Stimulated activated CD8-positive, alpha-beta memory T cell treated with anti-CD3 and anti-CD28 coated beads, Interleukin-15, amount 100 ng/mL, for 4 hours (primary cell): Measurements from ENCODE around the gene ZNF763.
"Not testable (repeated sequence)": the region's sequence is repeated elsewhere in the genome, so short reads cannot be mapped to it uniquely, and the experiment has no call there.

ENCODE experiments used
- DNase-seq, 2 donors: peaks; one replicate each; pipeline ENCODE4 v3.0.0-alpha.2; 2020; ENCODE audit warnings: low read depth in 2 of 2

Gene ZNF763

GRCh38 chr19:11971041-11971440 lies 6.2 kb downstream of the ZNF763 start:
- DNase-seq = no peak

GRCh38 chr19:11973019-11973810 lies 8.4 kb downstream of the ZNF763 start:
- DNase-seq = no peak

GRCh38 chr19:11978492-11979100 lies 13.8 kb downstream of the ZNF763 start:
- no peak for DNase-seq

- no peak for DNase-seq
Measured at GRCh38 chr19:11979527-11979926, 14.7 kb downstream of the ZNF763 start.

- DNase-seq = no peak
Measured at GRCh38 chr19:11982526-11982925, 17.7 kb downstream of the ZNF763 start.

- DNase-seq = no peak
Measured at GRCh38 chr19:11984986-11985385, 20.1 kb downstream of the ZNF763 start.

- no peak for DNase-seq
Measured at GRCh38 chr19:11986754-11987153, 21.9 kb downstream of the ZNF763 start.

GRCh38 chr19:11987405-11988281 lies 22.8 kb downstream of the ZNF763 start:
- peak; percentile 79 to 90 for DNase-seq

GRCh38 chr19:11989112-11989456 lies 24.2 kb downstream of the ZNF763 start:
- DNase-seq = no peak

- DNase-seq = not testable (repeated sequence)
Measured at GRCh38 chr19:11991921-11992320, 27.1 kb downstream of the ZNF763 start.

- DNase-seq = no peak
Measured at GRCh38 chr19:11995174-11995573, 30.3 kb downstream of the ZNF763 start.

- no peak for DNase-seq
Measured at GRCh38 chr19:12000152-12000981, 35.5 kb downstream of the ZNF763 start.

- DNase-seq = no peak
Measured at GRCh38 chr19:12015015-12015752, 50.3 kb downstream of the ZNF763 start.

- no peak for DNase-seq
Measured at GRCh38 chr19:12015753-12016116, 50.9 kb downstream of the ZNF763 start.
